Right hindlimb (tissue), 1 donor: ENCODE measurements around the gene FOXO4.

Experiments used
- DNase-seq: peaks from one replicate; pipeline ENCODE4 v3.0.0-alpha.2; 2018

FOXO4 gene

GRCh38 chrX:71147496-71148277 is 52.0 kb downstream of the FOXO4 start:
- no peak for DNase-seq

- no peak for DNase-seq
Observed at GRCh38 chrX:71148278-71148663, 52.6 kb downstream of the FOXO4 start.

- no peak for DNase-seq
Observed at GRCh38 chrX:71151366-71151765, 55.7 kb downstream of the FOXO4 start.
